Left forelimb (tissue), 1 donor: ENCODE measurements around the gene BTBD19.
"Not testable (repeated sequence)": the region's sequence is repeated elsewhere in the genome, so short reads cannot be mapped to it uniquely, and the experiment has no call there.

Experiments used
- DNase-seq: peaks from one replicate; pipeline ENCODE4 v3.0.0-alpha.2; 2018; ENCODE audit warnings: low spot score

BTBD19 gene

GRCh38 chr1:44808938-44809917 lies 905 bp downstream of the BTBD19 start:
- DNase-seq: peak; percentile 68

GRCh38 chr1:44810101-44810761 lies 1.9 kb downstream of the BTBD19 start:
- DNase-seq: peak; percentile 61

GRCh38 chr1:44810762-44811105 lies 2.4 kb downstream of the BTBD19 start:
- DNase-seq: not testable (repeated sequence)

GRCh38 chr1:44811234-44811633 lies 2.9 kb downstream of the BTBD19 start:
- no peak for DNase-seq

GRCh38 chr1:44812822-44813543 lies 4.7 kb downstream of the BTBD19 start:
- DNase-seq: no peak

- DNase-seq: not testable (repeated sequence)
These were observed 7.6 kb downstream of the BTBD19 start for GRCh38 chr1:44815926-44816325.

GRCh38 chr1:44817307-44817706 lies 9.0 kb downstream of the BTBD19 start:
- DNase-seq: no peak

GRCh38 chr1:44817771-44818495 lies 9.6 kb downstream of the BTBD19 start:
- DNase-seq: no peak

- no peak for DNase-seq
These were observed 10.9 kb downstream of the BTBD19 start for GRCh38 chr1:44819196-44819607.

- DNase-seq: no peak
These were observed 11.4 kb downstream of the BTBD19 start for GRCh38 chr1:44819608-44820327.

- DNase-seq: no peak
These were observed 12.3 kb downstream of the BTBD19 start for GRCh38 chr1:44820328-44821239.

- no peak for DNase-seq
These were observed 13.0 kb downstream of the BTBD19 start for GRCh38 chr1:44821240-44821715.

GRCh38 chr1:44822131-44822701 lies 13.9 kb downstream of the BTBD19 start:
- DNase-seq: no peak

GRCh38 chr1:44822981-44823451 lies 14.7 kb downstream of the BTBD19 start:
- no peak for DNase-seq

GRCh38 chr1:44824392-44824791 lies 16.1 kb downstream of the BTBD19 start:
- DNase-seq: not testable (repeated sequence)

GRCh38 chr1:44826375-44827196 lies 18.3 kb downstream of the BTBD19 start:
- DNase-seq: no peak

GRCh38 chr1:44827197-44828002 lies 19.1 kb downstream of the BTBD19 start:
- no peak for DNase-seq
